H7 (cell line): ENCODE measurements around the gene KLHL42. TPM values are rescaled to one million over a fixed set of nuclear protein-coding genes. Genes with fewer than 3 reads are reported as not detected.

Source experiments
- DNase-seq: peaks from one replicate; pipeline ENCODE4 v3.0.0; 2012
- H3K27me3 ChIP-seq: 2 replicates; pipeline ENCODE4 v1.6.0; 2011; ENCODE audit warnings: mild to moderate bottlenecking, low read length; ENCODE audit not compliant: control insufficient read depth, insufficient read depth
- H3K36me3 ChIP-seq: replicated peaks from 2 replicates; pipeline ENCODE4 v1.5.1; 2011; ENCODE audit warnings: low read length; ENCODE audit not compliant: control insufficient read depth, insufficient read depth
- H3K4me3 ChIP-seq: 2 replicates; pipeline ENCODE4 v1.5.1; 2011; ENCODE audit warnings: low read depth, mild to moderate bottlenecking, control low read depth, low read length, moderate library complexity; ENCODE audit not compliant: insufficient read depth
- total RNA-seq: library from RNA; depleted of rRNA; stranded (reverse); fragments of >200 nt; shearing (Covaris generic); gene quantifications from 2 replicates; pipeline ENCODE4 v1.2.3, GENCODE V29; 2014

Gene KLHL42
- total RNA-seq, 1 experiment from 2014 or later = 15.6 TPM

DNA sequence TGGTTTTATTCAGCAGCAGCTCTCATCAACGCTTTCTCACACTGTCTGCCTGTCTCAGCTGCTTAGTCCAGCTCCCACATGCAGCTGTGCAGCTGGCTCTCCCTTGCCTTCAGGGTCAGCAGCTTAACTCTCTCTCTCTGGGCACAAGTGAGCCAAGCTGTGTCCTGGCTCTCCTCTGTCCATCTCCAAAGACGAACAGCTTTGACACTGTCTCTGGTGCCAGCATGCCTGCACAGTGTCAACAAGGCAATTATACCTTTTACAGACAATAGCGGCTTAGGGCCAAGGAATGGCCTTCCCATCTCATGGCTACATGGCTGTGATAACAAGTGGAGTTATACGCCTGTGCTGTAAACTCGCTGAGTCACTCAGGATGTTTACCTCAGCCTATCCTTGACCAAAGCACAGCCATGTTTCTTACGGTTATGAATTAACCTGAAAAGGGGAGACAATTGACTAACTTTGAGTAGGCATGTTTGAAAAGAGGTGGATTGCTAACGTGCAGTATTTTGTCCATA is 38.4 kb downstream of the KLHL42 start:
- Histone ChIP-seq H3K4me3 (no peak overlapping the region), H3K36me3 (no peaks in the 10 kb centered on the region), H3K27me3 (no peaks in the 10 kb centered on the region)
- no peak for DNase-seq

DNA sequence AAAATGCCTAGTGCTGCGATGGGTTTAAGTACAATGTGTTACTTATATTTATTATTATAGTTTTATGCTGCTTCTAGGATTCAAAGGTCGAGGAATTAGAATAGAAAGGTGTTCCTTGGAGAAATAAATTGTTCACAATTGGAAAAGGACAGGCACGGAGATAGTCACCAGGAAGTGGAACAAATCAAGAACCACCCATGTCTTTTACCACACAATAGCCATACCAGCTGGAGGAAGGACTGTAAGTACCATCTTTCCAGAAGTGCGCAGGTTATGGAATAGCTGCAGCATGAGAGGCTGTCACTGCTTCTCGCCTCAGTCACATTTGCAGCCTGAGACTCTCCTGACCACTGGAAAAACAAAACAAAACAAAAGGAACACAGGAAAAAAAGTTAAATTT is 40.5 kb downstream of the KLHL42 start:
- H3K36me3 ChIP-seq = no peaks in the 10 kb centered on the region
- no peak overlapping the region for H3K4me3 ChIP-seq
- DNase-seq = no peak
- no peaks in the 10 kb centered on the region for H3K27me3 ChIP-seq

DNA sequence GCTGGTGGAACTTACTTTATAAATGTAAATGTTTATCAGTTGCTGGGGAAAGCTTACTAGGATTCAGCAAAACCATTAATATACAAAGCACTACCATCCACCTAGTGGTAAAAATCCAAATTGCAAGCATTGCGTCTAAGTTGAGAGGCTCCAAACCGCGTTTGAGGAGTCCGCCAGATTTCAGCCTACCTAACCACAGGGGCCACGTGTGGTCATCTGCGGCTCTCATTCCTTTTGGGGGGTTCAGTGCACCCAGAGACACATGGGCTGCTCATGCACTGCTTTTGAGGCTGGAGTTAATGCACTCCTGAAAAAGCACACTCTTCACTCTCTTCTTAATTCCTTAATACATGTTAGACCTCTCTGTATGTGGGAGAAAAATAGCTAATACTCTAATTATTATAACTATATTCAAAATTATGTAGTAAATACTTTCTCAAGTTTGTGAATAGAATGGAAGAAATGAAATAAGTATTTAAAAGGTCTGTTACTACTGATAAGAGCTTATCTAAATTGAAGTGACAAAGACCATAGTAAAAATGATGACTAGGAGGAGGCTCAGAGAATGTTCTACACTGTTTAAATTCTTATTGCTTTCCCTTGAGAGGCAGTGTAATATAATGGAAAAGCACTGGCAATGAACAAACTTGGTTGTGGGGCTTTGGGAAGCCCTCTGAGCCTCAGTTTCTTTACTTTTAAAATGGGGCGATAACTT is 41.4 kb downstream of the KLHL42 start:
- H3K4me3 ChIP-seq = no peak overlapping the region
- H3K27me3 ChIP-seq = no peaks in the 10 kb centered on the region
- peak; percentile 69 for DNase-seq
- no peaks in the 10 kb centered on the region for H3K36me3 ChIP-seq

DNA sequence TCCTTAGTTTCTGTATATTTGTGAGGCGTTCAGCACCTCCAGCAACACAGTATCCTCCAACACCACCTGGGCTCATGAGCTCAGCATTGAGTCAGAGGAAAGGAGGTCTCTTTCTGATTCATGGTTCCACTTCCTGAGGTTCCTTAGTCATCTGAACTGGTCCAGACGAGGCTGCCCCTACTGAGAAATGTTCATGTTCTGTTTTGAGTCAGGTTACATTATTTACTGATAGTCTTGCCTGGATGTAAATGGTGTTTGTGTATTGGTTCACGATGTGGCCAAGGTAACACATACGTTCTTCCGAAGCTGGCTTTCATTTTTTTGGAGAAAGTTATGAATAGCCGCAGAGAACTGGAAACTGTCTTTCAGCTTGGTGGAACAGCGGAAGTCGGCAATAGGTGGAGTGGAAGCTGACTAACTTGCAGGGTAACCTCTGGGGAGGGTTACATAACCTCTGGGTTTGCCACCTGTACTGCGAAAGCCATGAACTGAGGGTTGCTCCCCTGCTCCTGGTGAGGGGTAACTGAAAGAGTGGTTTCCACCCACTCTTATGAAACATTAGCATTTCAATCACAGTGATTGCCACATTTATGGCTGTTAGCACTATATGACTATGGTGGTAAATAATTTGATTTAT is 42.2 kb downstream of the KLHL42 start:
- Histone ChIP-seq H3K27me3 (no peaks in the 10 kb centered on the region), H3K4me3 (no peak overlapping the region), H3K36me3 (no peaks in the 10 kb centered on the region)
- DNase-seq = no peak

DNA sequence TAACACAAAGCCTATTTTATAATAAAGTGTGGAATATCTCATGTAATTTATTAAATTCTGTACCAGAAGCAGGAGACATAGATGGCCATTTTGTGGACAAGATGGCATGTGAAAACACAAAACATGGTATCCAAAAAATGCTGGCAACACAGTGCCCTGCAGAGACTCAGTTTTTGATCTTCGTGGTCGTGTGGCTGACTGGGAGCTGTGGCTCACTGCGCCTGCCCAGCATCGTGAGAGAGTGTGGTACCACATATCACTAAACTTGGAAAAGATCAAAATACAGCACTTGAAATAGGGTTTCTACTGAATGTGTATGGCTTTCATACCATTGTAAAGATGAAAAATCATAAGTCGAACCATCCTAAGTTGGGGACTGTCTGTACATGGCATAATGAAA is 43.0 kb downstream of the KLHL42 start:
- Histone ChIP-seq H3K4me3 (no peak overlapping the region), H3K27me3 (no peaks in the 10 kb centered on the region), H3K36me3 (no peaks in the 10 kb centered on the region)
- DNase-seq = no peak

DNA sequence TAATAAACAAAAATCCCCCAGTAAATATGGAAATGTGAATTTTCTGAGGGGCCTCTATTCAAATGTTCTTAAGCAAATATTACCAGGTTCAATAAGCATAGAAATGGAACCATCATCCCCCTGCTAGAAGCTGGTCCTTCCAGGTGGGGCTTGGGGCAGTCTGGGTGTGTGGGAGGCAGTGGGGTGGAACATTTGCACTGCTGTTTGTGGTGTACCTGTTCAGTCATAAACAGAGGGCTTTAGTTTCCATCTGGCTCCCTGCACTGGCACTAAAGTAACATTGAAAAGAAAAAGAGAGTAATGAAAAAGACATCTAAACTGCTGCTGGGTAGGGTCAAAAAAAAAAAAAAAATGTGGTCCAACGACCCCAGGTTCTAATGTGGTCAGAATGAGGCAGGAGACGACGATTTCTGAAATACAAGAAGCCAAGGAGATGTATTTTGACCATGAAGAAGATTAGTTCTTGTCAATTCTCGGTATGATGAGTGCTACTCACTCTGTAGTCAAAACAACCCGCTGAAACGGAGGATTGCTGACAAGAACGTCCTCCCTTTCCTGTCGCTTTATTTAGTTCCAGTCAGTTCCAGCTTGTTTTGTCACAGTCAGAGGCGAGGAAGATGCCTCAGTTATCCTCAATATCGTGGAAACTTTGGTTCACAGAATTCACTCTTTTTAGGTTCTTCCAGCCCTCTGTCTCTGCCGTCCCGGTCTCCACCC is 44.3 kb downstream of the KLHL42 start:
- DNase-seq = no peak
- no peaks in the 10 kb centered on the region for H3K36me3 ChIP-seq
- H3K27me3 ChIP-seq = no peaks in the 10 kb centered on the region
- H3K4me3 ChIP-seq = no peak overlapping the region

DNA sequence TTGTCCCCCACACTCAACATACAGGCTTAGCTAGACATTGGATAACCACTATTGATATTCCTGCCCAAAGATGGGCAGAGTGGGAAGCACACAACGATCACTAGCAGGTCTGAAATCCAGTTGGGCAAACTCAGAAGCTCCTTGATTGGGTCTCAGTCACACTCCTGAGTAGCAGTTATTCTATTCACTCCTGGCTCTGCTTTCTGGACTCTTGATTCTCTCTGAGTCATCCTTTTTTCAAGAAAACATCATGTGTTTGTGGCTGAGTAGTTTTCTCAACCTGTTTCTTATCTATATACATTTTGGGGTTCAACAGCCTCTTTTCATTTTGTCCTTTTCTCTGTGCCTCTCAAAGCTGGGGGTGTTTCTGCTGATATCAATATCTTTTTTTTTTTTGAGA is 46.0 kb downstream of the KLHL42 start:
- Histone ChIP-seq H3K27me3 (no peaks in the 10 kb centered on the region), H3K4me3 (no peak overlapping the region)
- DNase-seq = no peak

DNA sequence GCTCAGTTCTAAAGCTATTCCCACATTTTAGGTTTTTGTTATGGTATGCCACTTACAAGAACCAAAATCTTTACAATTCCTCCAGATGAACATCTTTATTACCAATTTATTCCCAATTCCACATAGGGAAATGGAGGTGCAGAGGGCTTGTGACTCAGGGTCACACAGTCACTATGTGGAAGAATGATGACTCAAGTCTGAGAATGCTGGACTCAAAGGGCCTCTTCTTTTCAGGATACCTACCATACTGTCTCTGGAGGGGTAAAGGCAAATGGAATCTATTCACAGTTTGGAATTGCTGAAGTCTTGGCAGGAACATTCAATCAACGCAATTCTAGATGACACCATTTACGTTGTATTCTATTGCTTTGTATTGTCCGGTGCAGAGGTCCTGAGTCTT is 48.2 kb downstream of the KLHL42 start:
- DNase-seq = no peak
- Histone ChIP-seq H3K36me3 (no peaks in the 10 kb centered on the region), H3K27me3 (no peaks in the 10 kb centered on the region), H3K4me3 (no peak overlapping the region)

More for the DNA sequence above, 46.0 kb downstream of the KLHL42 start:
- no peaks in the 10 kb centered on the region for H3K36me3 ChIP-seq

DNA sequence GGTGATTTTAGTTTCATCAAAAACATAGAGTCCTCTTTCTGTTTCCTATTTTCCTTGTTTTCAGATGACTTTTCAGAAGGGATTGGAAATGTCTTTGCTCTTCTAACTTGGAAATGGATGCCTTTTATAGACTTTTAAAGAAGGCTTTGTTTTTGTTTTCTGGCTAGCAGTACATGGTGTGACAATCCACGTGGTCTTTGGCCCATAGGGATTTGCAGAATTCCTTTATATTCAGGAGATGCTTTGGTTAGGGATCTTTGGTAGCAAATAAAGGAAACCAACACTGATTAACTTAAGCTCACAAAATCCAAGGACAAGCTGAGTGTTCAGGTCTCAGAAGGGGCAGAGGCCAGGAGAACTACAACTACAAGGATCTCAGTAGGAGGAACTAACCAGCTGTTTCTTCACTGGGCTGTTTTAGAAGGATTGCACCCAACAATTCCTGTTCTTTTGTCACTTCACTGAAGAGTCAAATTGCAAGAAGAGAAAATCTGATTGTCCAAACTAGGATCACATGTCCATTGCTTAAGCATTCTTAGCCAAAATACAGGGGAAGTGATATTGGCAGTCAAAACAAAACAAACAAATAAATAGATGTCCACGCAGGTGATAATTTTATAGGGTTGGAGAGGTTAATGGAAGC is 58.6 kb downstream of the KLHL42 start:
- H3K27me3 ChIP-seq = no peaks in the 10 kb centered on the region
- no peak for DNase-seq
- H3K36me3 ChIP-seq = no peaks in the 10 kb centered on the region
- no peak overlapping the region for H3K4me3 ChIP-seq

DNA sequence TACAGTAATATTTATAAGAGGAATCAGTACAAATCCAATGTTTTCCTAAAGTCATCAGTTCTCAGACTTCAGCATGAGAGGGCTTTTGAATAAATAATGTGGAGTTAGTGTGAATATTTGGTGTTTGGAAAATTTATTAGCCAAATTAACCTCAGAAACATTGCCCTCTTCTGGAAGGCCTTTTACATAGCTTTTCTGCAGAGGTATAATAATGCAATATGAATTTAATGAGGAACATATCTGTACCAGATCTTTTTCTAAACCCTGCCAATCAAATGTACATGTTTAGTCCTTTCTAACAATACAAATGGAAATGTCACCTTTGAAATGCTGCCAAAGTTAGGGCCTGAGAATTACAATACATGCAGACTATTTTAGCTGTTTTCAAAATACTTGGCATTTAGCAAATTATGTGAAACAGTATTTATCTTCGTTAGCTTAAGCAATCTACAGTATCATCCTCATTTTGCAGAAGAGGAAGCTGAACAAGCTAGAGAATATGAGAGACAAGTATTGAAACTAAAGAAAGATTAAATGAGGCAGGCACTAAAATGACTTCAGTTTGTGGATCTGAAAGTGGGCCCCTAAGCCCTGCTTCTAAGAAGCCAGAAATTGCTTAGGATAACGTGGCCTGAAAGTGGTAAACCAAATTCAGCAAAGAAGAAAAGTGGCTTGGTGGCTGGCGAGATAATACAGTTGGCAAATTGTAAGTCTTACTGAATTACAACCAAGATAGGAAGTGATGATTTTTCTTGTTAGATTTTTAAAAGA is 60.4 kb downstream of the KLHL42 start:
- DNase-seq = no peak
- no peaks in the 10 kb centered on the region for H3K27me3 ChIP-seq
- no peaks in the 10 kb centered on the region for H3K36me3 ChIP-seq
- H3K4me3 ChIP-seq = no peak overlapping the region

DNA sequence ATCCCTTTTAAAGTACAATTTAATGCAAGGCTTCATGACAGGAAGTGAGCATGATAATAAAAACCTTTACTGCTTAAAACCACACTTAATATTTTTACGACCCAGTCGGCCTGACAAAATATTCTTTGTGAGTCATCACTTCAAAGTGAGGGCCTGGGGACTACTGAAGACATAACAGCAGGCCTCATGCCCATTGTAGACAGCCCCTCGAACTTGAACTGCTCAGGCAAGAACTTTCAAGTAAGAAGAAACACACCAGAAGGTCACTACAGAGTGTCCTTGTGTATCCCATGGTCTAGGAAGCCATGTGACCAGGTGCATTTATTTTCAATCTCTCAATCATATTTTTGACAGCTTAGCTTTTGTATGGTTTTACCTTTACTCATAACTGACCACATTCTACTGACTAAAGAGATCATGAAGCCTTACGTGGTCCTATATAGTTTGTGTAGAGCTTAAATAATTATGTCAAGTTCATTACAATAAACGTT is 61.4 kb downstream of the KLHL42 start:
- no peak for DNase-seq
- no peaks in the 10 kb centered on the region for H3K27me3 ChIP-seq
- no peaks in the 10 kb centered on the region for H3K36me3 ChIP-seq
- H3K4me3 ChIP-seq = no peak overlapping the region

DNA sequence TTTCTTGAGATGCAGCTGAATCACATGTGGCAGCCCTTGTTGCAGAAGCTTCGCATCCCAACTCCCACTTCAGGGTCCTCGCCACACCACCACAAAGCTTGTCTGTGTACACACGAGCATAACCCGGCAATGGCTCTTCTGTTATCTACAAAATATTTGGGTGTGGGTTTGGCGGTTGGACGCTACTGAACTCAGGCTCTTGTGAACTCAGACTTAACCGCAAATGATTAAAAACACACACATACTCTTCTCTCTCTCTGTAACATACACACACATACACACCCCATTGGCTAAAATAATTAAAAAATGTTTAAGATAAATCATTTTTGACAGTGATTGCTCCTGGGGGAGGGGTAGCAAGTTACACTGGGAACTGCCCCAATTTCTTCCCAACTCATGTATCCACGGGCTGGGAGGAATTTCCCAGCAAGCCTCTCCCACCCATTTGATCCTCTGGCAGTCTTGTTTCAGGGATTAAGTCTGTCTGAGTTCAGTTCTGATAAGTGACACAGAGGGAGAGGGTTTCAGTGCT is 63.7 kb downstream of the KLHL42 start:
- Histone ChIP-seq H3K36me3 (no peaks in the 10 kb centered on the region), H3K27me3 (no peaks in the 10 kb centered on the region), H3K4me3 (no peak overlapping the region)
- DNase-seq = no peak

DNA sequence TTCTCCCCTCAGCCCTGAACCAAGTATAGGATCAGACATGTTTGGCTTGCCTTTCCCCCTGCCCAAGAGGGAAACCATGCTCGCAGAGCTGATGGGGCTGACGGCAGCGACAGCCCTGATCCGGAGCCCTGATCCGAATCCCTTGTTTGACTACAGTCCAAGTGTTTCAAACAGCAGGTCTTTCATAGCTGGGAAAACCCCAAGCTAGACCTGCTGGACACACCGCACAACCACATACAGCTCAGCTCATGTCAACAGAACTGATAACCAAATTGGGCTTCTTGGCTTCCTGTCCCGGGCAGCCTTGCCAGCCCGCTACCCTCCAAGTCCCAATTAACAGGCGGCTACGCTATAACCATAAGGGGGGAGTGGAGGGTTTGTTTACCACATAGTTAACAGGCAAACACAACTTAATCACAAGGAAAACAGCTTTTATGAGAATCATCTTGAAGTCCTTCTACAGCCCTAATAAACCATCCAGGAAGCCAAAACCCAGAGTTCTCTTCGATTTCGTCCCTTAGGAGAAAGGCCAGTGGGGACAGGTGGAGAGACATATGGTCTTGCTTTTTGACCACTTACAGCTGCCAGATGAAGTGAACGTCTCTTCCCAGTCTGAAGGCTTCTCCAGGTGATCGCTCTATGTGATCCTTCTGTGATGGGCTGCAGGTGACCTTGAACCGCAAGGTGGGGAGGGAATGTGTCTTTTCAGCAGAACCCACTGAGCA is 64.5 kb downstream of the KLHL42 start:
- DNase-seq = no peak
- no peaks in the 10 kb centered on the region for H3K36me3 ChIP-seq
- no peaks in the 10 kb centered on the region for H3K27me3 ChIP-seq
- H3K4me3 ChIP-seq = no peak overlapping the region
